Measurements from ENCODE around the gene ELMO1. TPM values are rescaled to one million over a fixed set of nuclear protein-coding genes. Genes with fewer than 3 reads are reported as not detected.

Gene ELMO1
- total RNA-seq, 2 experiments from 2014 or later = 65.2 to 67.7 TPM

DNA sequence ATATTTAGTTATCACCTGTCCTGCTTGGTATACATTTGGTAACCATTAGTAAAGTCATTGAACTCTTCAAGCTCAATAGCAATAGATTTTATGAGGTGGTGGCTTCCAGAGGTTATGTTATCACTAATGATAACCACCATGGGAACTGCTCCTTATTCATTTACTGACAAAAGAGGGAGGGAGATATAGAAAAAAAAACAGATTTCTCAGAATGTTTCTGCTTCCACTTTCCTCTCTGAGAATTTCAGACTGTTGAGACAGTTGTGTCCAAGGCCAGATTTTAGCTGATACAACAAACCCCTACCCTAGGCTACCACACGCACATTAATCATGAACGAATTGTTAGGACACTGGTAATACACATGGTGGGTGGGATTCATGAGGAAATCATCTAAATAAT, 570.4 kb downstream of the ELMO1 start:
- ChIA-PET CTCF (no interaction called here), POLR2A (no interaction called here)

GRCh38 chr7:36875794-36876193, 572.9 kb downstream of the ELMO1 start:
- POLR2A ChIA-PET = no interaction called here
- CTCF ChIA-PET = no interaction called here

GRCh38 chr7:36874041-36874440, 574.6 kb downstream of the ELMO1 start:
- POLR2A ChIA-PET = no interaction called here
- CTCF ChIA-PET = no interaction called here

DNA sequence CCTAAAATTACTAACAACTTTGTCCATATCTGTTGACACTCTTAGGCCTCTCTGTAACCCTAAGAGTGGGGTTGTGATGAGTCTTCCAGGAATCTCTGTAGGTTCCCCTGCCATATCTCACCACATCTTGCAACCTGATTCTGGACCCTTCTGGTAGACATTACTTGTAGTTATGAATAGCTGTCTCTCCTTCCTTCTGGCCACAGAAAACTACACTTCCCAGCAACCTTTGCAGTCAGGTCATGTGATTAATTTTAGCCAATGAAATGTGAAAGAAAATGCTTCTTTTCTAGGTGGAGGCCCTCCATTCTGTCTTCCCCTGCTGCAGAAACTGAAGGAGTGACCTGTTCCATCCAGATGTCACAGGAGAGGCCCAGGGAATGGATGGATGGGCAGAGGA, 576.8 kb downstream of the ELMO1 start:
- ChIA-PET CTCF (interaction anchor here (1.0 kb wide), 1 partner anchor 310 kb away, joined by 3 read pairs; no protein-coding TSS in a partner anchor), POLR2A (no interaction called here)

- ChIA-PET POLR2A (no interaction called here), CTCF (interaction anchor here (1.0 kb wide), 1 partner anchor 311 kb away, joined by 3 read pairs; no protein-coding TSS in a partner anchor)
Observed at GRCh38 chr7:36871355-36871738, 577.3 kb downstream of the ELMO1 start.

DNA sequence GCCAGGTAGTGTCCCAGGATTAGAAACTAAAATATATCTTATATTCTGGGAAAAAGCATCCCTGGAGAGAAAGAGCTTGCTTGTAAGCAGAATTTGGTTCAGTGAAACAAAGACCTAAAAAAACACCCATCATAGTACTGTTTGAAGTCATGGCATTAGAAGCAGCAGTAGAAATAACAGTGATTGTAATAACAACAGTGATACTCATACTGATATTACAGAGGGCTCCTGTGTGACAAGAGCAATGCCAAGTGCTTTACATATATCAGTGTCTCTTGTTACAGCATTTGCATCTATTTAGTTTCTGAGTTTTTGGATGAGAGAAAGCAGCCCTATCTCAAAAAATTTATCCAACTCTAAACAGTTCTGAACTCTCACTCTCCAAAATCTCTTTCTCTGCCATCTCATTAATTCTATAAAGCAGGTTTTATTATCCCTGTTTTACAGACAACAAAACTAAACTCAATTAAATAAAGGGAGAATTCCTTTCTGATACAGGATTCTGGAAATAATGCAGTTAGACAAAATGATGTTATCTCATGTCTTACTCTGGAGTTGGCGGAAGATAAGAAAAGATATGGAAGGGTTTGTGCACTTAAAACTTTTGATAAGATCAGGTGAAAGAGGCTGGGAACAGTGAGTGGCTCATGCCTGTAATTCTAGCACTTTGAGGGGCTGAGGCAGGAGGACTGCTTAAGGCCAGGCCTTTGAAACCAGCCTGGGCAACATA, 577.9 kb downstream of the ELMO1 start:
- POLR2A ChIA-PET = no interaction called here
- CTCF ChIA-PET = no interaction called here

DNA sequence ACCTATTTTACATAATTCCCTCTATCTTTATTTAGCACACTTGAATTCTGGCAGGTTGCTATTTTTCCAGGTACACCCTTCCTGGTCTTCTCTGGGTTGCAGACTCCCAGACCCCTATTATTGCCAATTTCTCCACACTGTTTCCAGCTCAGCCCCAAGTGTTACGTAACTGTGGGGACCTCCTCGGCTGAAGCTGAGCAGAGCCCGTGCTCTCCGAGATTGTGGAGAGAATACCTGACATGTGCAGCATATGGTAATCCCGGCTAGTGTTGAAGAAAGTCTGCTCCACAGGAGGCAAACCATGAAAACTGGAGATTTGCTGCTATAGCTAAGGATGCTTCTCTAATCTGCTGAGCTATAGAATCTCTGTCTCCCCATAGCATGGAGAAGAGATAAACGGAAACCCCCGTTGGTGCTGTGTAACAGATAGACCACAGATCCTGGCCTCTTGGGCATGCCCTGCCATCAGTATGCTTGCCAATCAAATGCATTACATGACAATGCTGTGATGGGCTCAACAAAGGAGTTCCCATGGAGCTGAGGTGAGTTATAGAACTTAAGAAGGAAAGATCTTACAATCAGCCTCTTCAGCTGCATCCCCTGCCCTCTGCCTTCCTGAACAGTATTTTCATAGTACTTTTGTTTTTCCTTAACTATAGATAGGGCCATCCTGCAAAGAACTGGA, 579.8 kb downstream of the ELMO1 start:
- POLR2A ChIA-PET = no interaction called here
- CTCF ChIA-PET = no interaction called here

- ChIA-PET POLR2A (no interaction called here), CTCF (interaction anchor here (1.5 kb wide), 1 partner anchor 10 kb away, joined by 3 read pairs; no protein-coding TSS in a partner anchor)
Observed at GRCh38 chr7:36865019-36865418, 583.6 kb downstream of the ELMO1 start.

GRCh38 chr7:36863901-36864701, 584.6 kb downstream of the ELMO1 start:
- ChIA-PET CTCF (interaction anchor here (0.9 to 1.5 kb wide), 2 partner anchors 9 to 376 kb away, joined by 3 to 4 read pairs; no protein-coding TSS in a partner anchor), POLR2A (no interaction called here)

DNA sequence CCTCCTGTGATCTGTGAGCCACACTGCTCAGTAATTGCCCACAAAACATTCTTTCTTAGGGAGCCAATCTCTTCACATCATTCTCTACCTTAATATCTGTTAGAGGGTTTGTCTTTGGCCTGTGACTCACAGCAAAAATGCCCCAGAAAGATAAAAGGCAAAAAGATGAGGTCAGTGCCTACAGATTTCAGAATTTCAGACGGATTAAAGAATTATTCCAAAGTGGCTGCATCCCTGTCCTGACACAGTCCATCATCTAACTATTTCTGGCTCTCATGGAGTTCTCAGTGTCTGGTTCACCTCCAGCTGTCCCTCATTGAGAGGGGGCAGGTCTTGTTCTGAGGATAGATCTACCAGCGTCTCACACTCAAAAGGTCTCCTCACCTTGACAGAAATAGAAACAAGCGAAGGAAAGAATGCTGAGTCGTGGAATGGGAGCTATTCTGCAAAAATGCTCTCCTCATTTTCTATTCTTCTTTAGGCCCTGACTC, 585.8 kb downstream of the ELMO1 start:
- POLR2A ChIA-PET = no interaction called here

DNA sequence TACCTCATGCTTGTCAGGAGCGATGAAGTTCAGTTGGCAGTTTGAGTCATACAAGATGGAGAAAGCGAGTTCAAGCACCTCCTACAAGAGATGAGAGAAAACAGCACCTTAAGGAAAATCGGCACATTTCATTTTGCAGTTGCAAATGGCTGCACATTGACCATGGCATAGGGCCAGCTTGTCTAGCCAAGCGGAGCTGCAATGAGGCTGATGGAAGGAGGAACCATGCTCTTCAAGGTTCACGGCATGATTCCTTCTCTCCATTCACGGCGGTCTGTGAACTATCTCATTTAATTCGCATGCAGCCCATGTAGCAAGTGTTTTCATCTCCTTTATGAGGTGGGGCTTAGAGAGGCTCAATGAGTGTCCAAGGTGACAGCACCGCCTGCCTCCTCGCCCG, 587.0 kb downstream of the ELMO1 start:
- POLR2A ChIA-PET = no interaction called here

More for the DNA sequence above, 585.8 kb downstream of the ELMO1 start:
- CTCF ChIA-PET = no interaction called here

GRCh38 chr7:36860681-36861080, 588.0 kb downstream of the ELMO1 start:
- ChIA-PET POLR2A (no interaction called here), CTCF (no interaction called here)

More for the DNA sequence above, 587.0 kb downstream of the ELMO1 start:
- CTCF ChIA-PET = no interaction called here

- ChIA-PET CTCF (interaction anchor here (1.3 kb wide), 1 partner anchor 10 kb away, joined by 3 read pairs; no protein-coding TSS in a partner anchor), POLR2A (no interaction called here)
Observed at GRCh38 chr7:36855330-36855729, 593.3 kb downstream of the ELMO1 start.

GRCh38 chr7:36854652-36855051, 594.0 kb downstream of the ELMO1 start:
- CTCF ChIA-PET = interaction anchor here (0.7 to 1.3 kb wide), 2 partner anchors 11 to 197 kb away, joined by 3 read pairs; no protein-coding TSS in a partner anchor
- POLR2A ChIA-PET = no interaction called here

DNA sequence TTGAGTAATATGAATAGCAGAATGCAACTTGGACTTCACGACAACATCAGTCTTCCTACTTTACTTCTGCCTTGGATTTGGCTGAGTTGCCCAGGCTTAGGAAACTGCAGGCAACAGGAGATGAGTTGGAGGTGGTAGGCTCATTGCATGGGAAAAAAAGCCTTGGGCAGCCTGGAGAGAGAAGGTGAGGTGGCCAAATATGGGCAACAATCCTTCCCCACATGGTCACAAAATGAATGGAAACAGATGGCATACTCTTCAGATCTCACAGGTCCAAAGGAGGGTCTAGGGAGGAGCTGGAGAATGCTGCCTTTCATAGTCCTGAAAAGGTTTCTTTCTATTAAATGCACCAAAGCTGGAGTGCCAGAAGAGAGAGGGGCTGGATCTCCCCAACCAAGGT, 595.7 kb downstream of the ELMO1 start:
- CTCF ChIA-PET = no interaction called here
- POLR2A ChIA-PET = no interaction called here

- CTCF ChIA-PET = no interaction called here
- POLR2A ChIA-PET = no interaction called here
Observed at GRCh38 chr7:36852017-36852416, 596.6 kb downstream of the ELMO1 start.

- POLR2A ChIA-PET = no interaction called here
- CTCF ChIA-PET = no interaction called here
Observed at GRCh38 chr7:36851382-36851781, 597.3 kb downstream of the ELMO1 start.

DNA sequence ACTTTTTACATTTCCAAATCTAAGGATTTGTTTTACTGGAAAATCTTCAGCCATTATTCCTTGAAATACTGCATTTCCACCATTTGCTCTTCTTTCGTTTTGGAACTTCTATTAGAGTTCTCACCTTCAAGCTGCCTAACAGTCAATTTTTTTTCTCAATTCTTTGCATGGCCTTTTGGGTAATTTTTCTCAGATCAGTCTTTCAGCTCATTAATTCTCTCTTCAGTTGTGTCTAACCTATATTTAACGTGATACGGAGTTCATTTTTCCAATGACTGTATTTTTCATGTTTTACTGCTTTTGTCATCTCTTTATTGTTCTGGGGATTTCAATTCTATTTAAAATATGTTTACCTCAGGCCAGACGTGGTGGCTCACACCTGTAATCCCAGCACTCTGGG, 600.7 kb downstream of the ELMO1 start:
- ChIA-PET POLR2A (no interaction called here), CTCF (no interaction called here)

- CTCF ChIA-PET = interaction anchor here (0.9 kb wide), 1 partner anchor 58 kb away, joined by 3 read pairs; no protein-coding TSS in a partner anchor
- POLR2A ChIA-PET = no interaction called here
Observed at GRCh38 chr7:36844374-36844773, 604.3 kb downstream of the ELMO1 start.

DNA sequence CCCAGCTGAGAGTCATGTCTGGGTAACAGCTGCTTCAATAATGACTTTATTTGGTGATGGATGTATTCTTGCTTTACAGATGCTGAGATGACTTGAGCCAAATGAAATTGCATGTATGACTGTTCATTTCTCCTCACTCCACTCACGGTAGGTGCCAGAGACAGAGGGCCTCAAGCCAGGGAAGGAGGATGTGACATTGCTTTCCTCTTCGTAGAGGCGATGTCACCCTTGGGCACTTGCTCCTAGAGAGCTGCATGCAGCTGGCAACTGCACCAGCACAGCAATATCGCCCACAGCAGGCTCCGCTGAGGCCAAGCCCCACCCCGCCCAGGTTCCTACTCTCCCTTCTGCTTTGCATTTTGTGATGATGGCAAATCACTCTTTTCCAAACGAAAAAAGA, 607.8 kb downstream of the ELMO1 start:
- ChIA-PET CTCF (no interaction called here), POLR2A (no interaction called here)

Measured in activated CD8-positive, alpha-beta memory T cell treated with anti-CD3 and anti-CD28 coated beads for 36 hours (primary cell).